HUDEP-2 (cell line): Measurements from ENCODE around the gene MED29.

ENCODE experiments used
- DNase-seq, 76 experiments: peaks; one replicate each; lab custom pipeline; 2025; ENCODE audit not compliant: unreplicated experiment in 76 of 76; lab: John Stamatoyannopoulos, UW

Gene MED29

GRCh38 chr19:39409208-39410016 lies 18.2 kb downstream of the MED29 start:
- peak in 67 of 76 experiments; percentile 17 to 87 (median 70) for DNase-seq

GRCh38 chr19:39410017-39410830 lies 19.0 kb downstream of the MED29 start:
- DNase-seq: peak in 22 of 76 experiments; percentile 23 to 82 (median 49)

GRCh38 chr19:39410831-39411080 lies 19.6 kb downstream of the MED29 start:
- DNase-seq: peak in 1 of 76 experiments; percentile 25

DNA sequence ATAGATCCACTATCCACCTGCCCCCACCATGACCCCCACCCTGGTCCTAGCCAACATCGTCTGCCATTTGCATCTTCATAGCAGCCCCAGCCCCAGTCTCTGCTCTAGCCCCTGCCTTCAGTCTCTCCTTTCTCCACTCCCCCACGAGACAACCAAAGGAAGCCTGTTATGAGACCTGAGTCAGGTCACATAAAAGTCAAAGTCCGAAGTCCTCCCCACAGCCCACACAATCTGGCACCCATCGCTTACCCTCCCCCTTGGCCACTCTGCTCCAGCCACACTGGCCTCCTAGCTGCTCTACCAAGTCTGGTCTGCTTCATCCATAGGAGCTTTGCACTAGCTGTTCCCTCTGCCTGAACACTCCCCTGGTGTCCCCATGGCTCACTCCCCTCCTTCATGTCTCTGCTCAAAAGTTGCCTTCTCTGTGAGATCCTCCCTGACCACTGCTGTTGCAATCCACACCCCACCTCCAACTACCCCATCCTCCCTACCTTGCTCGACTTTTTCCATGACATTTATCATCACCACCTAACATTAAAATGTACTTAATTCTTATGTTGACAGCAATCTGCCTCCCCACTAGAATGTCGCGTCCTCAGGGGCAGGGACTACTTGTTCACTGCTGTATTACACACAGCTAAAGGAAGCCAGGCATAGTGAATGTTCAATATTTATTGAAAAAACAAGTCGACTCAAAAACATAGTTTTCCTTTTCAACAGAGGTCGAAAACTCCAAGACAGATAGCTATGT lies 20.1 kb downstream of the MED29 start:
- peak in 9 of 76 experiments; percentile 18 to 54 (median 40) for DNase-seq

DNA sequence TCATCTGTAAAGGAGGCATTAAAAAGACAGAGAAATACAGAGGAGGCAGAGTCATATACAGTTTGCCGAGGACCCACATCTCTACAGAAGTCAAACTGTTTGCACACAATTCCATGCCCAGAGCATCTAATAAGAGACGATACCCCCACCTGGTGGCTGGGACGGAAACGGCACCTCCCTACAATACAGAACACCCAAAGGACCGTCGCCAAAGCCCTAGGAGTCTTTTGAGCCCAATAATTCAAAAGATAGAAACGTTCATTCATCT lies 20.6 kb downstream of the MED29 start:
- DNase-seq: peak in 74 of 76 experiments; percentile 43 to 98 (median 90)

DNA sequence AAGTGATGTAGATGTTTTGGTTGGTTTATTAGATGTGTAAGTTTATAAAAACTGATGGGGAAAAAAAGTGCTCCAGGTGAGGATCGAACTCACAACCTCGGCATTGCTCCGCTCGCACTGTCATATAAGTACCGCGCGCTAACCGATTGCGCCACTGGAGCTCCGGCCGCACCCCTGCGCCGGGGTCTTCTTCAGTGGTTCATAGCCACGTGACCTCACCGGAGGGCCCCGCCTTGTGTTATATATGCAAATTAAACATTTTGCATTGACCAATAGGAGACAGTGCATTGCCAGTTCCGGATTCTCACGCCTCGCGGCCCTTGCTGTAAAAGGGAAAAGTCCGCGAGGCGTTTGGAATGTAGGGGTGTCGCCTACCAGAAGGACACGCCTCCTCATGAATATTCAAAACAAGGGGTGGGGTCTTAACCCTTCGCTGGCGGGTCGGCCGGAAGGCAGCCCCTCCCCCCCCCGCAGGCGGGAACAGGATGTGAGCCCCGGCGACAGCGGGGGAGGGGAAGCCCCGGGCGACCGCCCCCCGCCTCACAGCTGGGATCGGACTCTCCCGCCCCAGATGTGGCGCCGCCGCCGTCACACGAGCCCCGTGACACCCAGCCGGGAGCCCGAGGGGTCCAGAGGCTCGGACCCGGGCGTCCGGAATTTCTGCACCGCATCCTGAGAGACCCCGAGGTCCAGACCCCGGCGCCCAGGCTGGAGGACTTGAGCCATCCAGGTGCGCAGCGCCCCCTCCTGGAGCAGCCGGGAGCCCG lies 21.1 kb downstream of the MED29 start, which contains the start of gene PLEKHG2:
TSS of gene PLEKHG2 (plus strand) at position 570 of the 767 bp plus-strand sequence. CDS start 1,418 bp downstream, outside the sequence.
- DNase-seq: peak; percentile 82 to 100 (median 98)

DNA sequence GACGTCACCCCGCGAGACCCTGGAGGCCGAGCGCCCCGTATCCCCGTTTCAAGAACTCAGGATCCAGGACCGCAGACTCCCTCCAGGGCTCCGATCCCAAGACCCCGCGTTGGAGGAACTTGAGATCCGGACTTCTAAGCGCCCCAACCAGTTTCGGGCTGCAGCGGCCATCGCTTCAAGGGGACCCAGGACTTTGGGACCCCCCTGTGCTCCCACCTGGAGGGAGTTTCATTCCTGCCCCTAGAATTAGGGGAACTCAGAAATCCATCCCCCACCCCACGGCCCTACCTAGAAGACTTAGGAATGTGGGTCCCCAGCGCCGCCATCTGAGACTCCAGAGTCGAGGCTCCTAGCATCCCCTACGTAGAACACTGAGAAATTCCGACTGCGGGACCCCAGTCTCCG lies 21.7 kb downstream of the MED29 start:
- no peak for DNase-seq

GRCh38 chr19:39413272-39413910 lies 22.2 kb downstream of the MED29 start:
- DNase-seq: no peak

DNA sequence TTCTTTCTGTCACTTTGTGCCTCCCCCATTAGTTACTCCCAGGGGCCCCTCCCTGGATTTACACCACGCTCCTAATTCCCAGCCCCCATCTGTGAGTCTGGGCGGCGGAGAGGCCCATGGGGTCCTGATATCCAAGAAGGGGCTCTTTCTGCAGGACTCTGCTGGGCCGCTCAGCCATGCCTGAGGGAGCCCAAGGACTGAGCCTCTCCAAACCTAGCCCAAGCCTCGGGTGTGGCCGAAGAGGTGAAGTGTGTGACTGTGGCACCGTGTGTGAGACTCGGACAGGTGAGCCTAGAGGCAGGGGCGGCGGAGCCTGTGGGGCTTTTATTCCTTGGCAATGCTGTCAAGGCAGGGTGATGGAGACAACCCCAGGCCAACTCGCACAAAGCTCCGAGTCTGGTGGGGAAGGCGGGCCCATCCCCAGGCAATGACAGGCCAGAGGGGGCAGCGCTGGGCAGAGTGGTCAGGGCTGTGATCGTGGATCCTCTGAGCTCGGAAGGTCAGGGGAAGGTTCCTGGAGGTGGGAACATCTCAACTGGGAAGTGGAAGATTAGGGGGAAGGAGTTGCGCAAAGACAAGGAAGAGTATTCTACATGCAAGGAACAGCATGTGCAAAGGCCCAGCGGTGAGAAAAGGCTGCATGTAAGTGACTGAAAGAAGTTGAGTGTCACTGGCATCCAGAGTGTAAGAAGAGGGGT lies 22.9 kb downstream of the MED29 start:
- no peak for DNase-seq

GRCh38 chr19:39415111-39416046 lies 24.2 kb downstream of the MED29 start:
- no peak for DNase-seq

GRCh38 chr19:39416152-39417120 lies 25.3 kb downstream of the MED29 start:
- no peak for DNase-seq

GRCh38 chr19:39417463-39418181 lies 26.4 kb downstream of the MED29 start:
- DNase-seq: no peak

- no peak for DNase-seq
Observed at GRCh38 chr19:39419003-39419402, 27.8 kb downstream of the MED29 start.

GRCh38 chr19:39420769-39421168 lies 29.6 kb downstream of the MED29 start:
- DNase-seq: no peak

- DNase-seq: no peak
Observed at GRCh38 chr19:39422020-39422419, 30.8 kb downstream of the MED29 start.

- DNase-seq: no peak
Observed at GRCh38 chr19:39423258-39424086, 32.3 kb downstream of the MED29 start.
